AG09319 (cell line): Measurements from ENCODE around the gene ERFL.
"Not testable (repeated sequence)": the region's sequence is repeated elsewhere in the genome, so short reads cannot be mapped to it uniquely, and the experiment has no call there.

ENCODE experiments used
- DNase-seq: peaks from one replicate; pipeline ENCODE4 v3.0.0-alpha.2; 2010; ENCODE audit warnings: low read depth; ENCODE audit errors: extremely low read depth
- CTCF ChIP-seq: IDR thresholded peaks from 2 replicates; pipeline ENCODE4 v1.5.1; 2011; ENCODE audit warnings: low read depth, mild to moderate bottlenecking, inconsistent platforms, low read length, moderate library complexity

The ERFL gene

GRCh38 chr19:41879080-41879479 is 49.2 kb downstream of the ERFL start:
- TF ChIP-seq CTCF, result no peak
- DNase-seq, result no peak

DNA sequence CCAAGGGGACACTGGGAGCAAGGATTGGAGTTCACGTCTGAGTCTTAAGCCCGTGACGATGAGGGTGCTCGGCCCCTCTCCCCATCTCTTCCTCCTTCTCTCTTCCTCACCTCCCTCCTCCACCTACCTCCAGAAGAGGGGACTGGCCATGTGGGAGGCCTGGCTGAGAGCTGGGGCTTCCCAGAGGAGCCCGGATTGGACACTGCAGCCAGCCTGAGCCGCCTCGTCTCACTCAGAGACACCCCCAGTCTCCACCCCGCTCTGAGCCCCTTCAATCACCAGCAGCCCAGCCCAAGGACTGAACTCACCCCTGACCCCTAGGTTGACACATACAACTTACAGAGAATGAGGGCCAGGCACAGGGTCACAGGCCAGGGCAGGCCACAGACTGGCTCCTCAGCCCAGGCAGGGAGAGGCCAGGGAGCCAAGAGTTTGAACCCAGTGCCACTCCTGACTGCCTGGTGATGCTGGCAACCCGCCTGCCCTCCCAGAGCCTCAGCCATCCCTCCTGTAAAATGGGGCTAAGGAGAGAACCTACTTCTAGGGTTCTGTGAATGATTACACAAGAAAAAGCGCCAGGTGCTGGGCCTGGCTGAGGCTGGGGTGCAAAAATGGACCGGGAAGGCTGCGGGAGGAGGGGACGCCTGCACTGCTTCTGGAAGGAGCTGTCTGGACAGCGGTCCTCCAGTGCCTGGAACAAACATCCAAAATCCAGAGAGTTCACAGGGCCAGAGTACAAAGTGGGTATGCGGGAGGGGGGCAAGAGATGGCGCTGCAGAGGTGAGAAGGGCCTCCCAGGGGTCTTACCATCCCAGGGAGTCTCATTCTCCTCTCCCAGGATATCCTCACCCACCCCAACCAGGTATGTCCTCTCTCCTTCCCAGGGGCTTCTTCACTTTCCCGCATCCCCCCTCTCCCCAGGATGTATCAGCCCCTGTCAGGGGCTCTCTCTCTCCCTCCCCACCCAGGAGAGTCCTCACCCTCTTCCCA is 50.0 kb downstream of the ERFL start:
- no peak for DNase-seq
- no peak for TF ChIP-seq CTCF

- DNase-seq, result no peak
- no peak for TF ChIP-seq CTCF
Observed at GRCh38 chr19:41876847-41877832, 51.1 kb downstream of the ERFL start, which contains the start of gene CD79A. Gene CD79A (plus strand): TSS chr19:41877279. CDS start chr19:41877305, 26 bp downstream.

DNA sequence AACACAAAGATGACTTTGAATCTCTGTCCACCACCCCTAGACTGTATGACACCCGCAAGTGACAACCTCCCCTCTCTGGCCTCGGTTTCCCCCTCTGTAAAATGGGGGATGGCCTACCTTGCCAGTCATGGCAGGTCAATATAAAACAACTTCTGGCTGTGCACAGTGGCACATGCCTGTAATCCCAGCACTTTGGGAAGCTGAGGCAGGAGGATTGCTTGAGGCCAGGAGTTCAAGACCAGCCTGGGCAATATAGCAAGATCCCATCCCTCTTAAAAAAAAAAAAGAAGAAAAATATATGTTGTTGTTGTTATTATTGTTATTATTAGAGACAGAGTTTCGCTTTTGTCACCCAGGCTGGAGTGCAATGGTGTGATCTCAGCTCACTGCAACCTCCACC is 52.3 kb downstream of the ERFL start:
- DNase-seq, result not testable (repeated sequence)

- TF ChIP-seq CTCF, result peak; percentile 68
- DNase-seq, result no peak
Observed at GRCh38 chr19:41872775-41873647, 55.2 kb downstream of the ERFL start.

GRCh38 chr19:41872384-41872774 is 55.9 kb downstream of the ERFL start:
- DNase-seq, result no peak
- no peak for TF ChIP-seq CTCF
